A549 treated with ZK216348 at 1 μM for 4 hours (cell line): ENCODE results near the gene WSB2. TPM values are rescaled to one million over a fixed set of nuclear protein-coding genes. Genes with fewer than 3 reads are reported as not detected.

Experiments used
- total RNA-seq: library from RNA; stranded (reverse); fragments of 200-300 nt; extraction: Qiagen RNA extraction; gene quantifications from 5 replicates; pipeline ENCODE4 v1.2.3, GENCODE V29; 2022; ENCODE audit warnings: low read depth

WSB2 gene
- total RNA-seq = 64.0 to 71.3 TPM (median 68.1 TPM) in 5 replicates

GRCh38 chr12:118061011-118061872 is at the start of gene WSB2:
Gene WSB2 (minus strand): TSS chr12:118061179. CDS start chr12:118061048, 131 bp downstream.

GRCh38 chr12:118103601-118104382 is 42.8 kb upstream of the WSB2 start, which contains the start of gene VSIG10:
Gene VSIG10 (minus strand): TSS chr12:118104011. CDS start chr12:118103671, 340 bp downstream.

GRCh38 chr12:118016424-118017264 is 44.3 kb downstream of the WSB2 start, which contains the start of gene RFC5:
Gene RFC5 (plus strand): TSS chr12:118016703. CDS start chr12:118016828, 125 bp downstream.

Other genes starting within 250 kb of the WSB2 start
- 0.43 to 0.63 TPM (median 0.58 TPM) in 5 replicates for gene KSR2, start 92.2 kb downstream of the WSB2 start, total RNA-seq
- gene RFC5, start 44.5 kb downstream of the WSB2 start, total RNA-seq = 34.9 to 40.5 TPM (median 38.6 TPM) in 5 replicates
- 14.8 to 19.1 TPM (median 17.6 TPM) in 5 replicates for gene VSIG10, start 42.8 kb upstream of the WSB2 start, total RNA-seq
- gene PEBP1, start 74.9 kb upstream of the WSB2 start, total RNA-seq = 222 to 285 TPM (median 268 TPM) in 5 replicates